GM18868 (cell line): ENCODE data around the gene MDH1.

Experiments
- ATAC-seq: cut with Tn5 transposase; IDR thresholded peaks from one replicate; pipeline ENCODE4 v1.9.1; 2021; ENCODE audit warnings: mild to moderate bottlenecking, moderate library complexity; ENCODE audit not compliant: unreplicated experiment

The MDH1 gene

DNA sequence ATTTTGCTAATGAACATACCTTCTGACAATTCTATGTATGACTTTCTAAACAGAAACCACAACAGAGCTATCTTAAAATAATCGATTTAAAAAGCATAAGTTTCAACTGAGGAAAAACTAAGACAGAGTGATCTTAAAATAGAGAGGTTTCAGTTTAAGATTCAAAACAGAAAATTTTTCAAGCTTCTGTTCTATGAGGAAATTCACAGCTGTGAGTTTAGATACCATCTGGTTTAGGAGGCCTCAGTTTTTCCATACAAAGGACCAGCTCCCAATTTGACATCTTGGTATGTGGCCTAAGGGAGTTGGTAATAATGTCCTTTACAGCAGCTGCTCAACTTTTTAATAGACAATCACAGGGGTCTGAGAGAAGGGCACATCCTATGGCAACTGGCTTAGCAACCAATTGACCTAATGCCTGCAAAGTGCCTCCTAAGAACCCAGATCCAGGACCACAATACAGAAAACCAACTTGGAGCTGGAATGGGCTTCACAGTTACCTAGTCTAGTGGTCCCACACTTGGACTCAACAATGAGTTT lies 39.7 kb downstream of the MDH1 start:
- no peak for ATAC-seq

DNA sequence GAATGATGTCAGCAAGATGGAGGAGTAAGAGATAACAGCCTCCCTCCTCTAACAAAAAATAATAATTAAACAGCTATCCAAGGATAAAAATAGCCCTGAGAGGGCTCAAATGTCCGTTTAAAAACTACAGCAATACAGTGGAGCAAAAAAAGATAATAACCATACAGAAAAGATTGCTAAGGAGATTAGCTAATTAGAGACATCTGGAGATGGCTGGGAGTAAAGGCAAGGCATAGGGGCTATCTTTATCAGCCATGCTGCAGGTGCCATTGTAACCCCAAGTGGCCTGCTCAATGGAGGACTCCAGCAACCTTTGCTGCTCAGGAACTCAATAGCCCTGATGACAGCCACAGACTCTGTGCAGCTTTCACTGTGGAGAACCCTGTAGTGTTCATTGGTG lies 42.7 kb downstream of the MDH1 start:
- no peak for ATAC-seq

DNA sequence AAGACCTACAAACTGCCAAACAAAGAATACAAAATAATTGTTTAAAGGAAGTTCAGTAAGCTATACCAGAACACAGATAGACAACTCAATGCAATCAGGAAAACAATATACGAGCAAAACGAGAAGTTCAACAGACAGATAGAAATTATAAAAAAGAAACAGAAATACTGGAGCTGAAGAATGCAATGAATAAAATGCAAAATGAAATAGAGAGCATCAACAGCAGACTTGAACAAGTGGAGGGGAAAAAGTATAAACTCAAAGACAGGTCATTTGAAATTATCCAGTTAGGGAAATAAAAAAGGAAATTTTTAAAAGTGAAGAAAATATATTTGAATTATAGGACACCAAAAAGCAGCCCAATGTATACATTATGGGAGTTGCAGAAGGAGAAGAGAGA lies 43.6 kb downstream of the MDH1 start:
- ATAC-seq = no peak

GRCh38 chr2:63639344-63639743 lies 50.6 kb downstream of the MDH1 start:
- no peak for ATAC-seq

- no peak for ATAC-seq
These were observed 54.2 kb downstream of the MDH1 start for GRCh38 chr2:63642946-63643345.

- no peak for ATAC-seq
These were observed 54.7 kb downstream of the MDH1 start for GRCh38 chr2:63643486-63643885.

GRCh38 chr2:63648632-63649031 lies 59.9 kb downstream of the MDH1 start:
- no peak for ATAC-seq

GRCh38 chr2:63649829-63650228 lies 61.1 kb downstream of the MDH1 start:
- no peak for ATAC-seq

DNA sequence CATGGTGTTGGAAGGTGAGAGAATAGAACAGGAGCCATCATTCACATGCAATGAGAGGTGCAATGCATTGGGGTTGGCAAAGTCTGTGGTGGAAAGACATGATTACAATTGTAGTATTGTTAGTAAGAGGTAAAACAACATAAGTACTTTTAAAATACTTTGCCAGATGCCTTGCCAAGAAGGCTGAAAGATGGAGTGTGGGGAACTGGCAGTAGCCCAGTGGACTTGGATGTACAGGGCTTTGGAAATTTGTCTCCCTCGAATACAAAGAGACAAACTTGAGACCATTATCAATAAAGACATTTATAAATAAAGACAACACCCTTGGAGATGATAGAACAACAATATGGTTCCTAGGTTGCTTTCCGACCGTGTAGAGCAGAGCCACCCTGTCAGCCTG lies 62.0 kb downstream of the MDH1 start:
- ATAC-seq = no peak

- ATAC-seq = no peak
These were observed 62.6 kb downstream of the MDH1 start for GRCh38 chr2:63651356-63651755.

GRCh38 chr2:63651861-63652651 lies 63.3 kb downstream of the MDH1 start:
- no peak for ATAC-seq

GRCh38 chr2:63652652-63652985 lies 63.9 kb downstream of the MDH1 start:
- no peak for ATAC-seq

DNA sequence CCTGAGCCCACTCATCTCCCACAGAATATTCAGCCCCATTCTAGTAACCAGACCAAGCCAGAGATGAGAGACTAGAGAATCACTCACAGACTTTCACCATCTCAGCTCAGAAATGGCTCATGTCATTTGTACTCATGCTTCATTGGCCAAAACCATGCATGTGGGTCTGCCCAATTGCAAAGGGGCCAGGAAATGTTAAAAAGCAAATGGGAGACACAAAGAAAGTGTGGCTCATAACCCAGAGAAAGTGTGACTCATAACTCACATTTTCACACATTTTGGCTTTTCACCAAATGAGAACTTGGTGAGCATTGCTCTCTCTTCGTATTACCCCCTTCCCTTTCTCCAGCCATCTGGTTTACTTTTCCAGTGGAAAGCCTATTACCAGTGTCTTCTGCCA lies 66.2 kb downstream of the MDH1 start:
- peak; percentile 84 for ATAC-seq
